Activated naive CD8-positive, alpha-beta T cell treated with anti-CD3 and anti-CD28 coated beads, Interleukin-2, amount 50 U/mL, for 24 hours (primary cell): ENCODE results near the gene KRTAP10-9.
"Not testable (repeated sequence)": the region's sequence is repeated elsewhere in the genome, so short reads cannot be mapped to it uniquely, and the experiment has no call there.

Experiments used
- ATAC-seq: fragments of 150-1000 bp; cut with Tn5 transposase; one replicate; pipeline ENCODE4 v1.10.0; 2021
- DNase-seq: peaks from one replicate; pipeline ENCODE4 v3.0.0; 2021
- H3K27ac Mint-ChIP-seq: one replicate; pipeline ENCODE4 v1.8.0; 2021; ENCODE audit warnings: mild to moderate bottlenecking, mixed read lengths
- H3K27me3 Mint-ChIP-seq: one replicate; pipeline ENCODE4 v1.8.0; 2021; ENCODE audit warnings: mixed read lengths
- H3K36me3 Mint-ChIP-seq: one replicate; pipeline ENCODE4 v1.8.0; 2021; ENCODE audit warnings: low read depth, mixed read lengths
- H3K4me1 Mint-ChIP-seq: one replicate; pipeline ENCODE4 v1.8.0; 2021; ENCODE audit warnings: mixed read lengths
- H3K4me3 Mint-ChIP-seq: one replicate; pipeline ENCODE4 v1.8.0; 2021; ENCODE audit warnings: mild to moderate bottlenecking, moderate library complexity, mixed read lengths
- H3K9me3 Mint-ChIP-seq: one replicate; pipeline ENCODE4 v1.8.0; 2021; ENCODE audit warnings: mixed read lengths

Gene KRTAP10-9

DNA sequence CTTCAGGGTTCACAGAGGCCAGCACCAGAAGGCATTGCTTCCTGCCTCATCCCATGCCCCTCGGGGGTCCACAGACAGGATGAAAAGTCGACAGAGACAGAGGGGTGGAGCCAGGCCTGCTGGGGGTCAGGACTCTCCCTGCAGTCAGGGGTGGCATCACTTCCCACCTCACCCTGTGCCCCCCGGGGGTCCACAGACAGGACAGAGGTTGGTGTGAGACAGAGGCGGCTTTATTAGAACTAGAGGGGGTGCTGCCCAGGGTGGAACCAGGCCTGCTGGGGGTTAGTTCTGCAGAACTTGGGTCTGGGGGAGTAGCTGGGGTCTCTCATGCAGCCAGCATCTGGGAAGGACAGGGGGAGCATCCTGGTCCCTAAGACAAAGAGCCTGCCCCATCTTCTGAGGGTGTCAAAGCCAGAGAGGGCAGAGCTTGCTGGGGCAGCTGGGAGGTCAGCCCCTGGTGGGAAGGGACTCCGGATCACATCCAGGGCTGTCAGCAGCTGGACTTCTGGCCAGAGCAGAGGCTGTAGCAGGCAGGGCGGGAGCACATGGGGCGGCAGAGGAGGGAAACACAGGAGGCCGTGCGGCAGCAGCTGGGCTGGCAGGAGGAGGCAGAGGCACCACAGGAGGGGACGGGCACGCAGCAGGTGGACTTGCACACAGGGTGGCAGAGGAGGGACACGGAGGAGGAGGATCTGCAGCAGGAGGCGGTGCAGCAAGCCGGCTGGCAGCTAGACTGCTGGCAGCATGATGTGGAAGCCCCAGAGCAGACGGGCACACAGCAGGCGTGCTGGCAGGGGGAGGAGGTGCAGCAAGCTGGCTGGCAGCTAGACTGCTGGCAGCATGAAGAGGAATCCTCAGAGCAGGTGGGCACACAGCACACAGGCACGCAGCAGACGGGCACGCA is 35.7 kb upstream of the KRTAP10-9 start:
- H3K27me3 Mint-ChIP-seq, H3K4me3 Mint-ChIP-seq, H3K36me3 Mint-ChIP-seq, ATAC-seq, H3K9me3 Mint-ChIP-seq, DNase-seq, H3K4me1 Mint-ChIP-seq, H3K27ac Mint-ChIP-seq: not testable (repeated sequence)

DNA sequence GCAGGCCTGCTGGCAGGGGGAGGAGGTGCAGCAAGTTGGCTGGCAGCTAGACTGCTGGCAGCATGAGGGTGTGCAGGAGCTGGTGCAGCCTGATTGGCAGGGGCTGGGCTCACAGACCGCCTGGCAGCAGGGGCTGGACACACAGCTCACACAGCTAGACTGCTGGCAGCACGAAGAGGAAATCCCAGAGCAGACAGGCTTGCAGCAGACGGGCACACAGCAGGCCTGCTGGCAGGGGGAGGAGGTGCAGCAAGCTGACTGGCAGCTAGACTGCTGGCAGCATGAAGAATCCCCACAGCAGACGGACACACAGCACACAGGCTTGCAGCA is 35.1 kb upstream of the KRTAP10-9 start:
- H3K36me3 Mint-ChIP-seq, ATAC-seq, H3K9me3 Mint-ChIP-seq, DNase-seq, H3K27me3 Mint-ChIP-seq, H3K27ac Mint-ChIP-seq, H3K4me3 Mint-ChIP-seq, H3K4me1 Mint-ChIP-seq: not testable (repeated sequence)

DNA sequence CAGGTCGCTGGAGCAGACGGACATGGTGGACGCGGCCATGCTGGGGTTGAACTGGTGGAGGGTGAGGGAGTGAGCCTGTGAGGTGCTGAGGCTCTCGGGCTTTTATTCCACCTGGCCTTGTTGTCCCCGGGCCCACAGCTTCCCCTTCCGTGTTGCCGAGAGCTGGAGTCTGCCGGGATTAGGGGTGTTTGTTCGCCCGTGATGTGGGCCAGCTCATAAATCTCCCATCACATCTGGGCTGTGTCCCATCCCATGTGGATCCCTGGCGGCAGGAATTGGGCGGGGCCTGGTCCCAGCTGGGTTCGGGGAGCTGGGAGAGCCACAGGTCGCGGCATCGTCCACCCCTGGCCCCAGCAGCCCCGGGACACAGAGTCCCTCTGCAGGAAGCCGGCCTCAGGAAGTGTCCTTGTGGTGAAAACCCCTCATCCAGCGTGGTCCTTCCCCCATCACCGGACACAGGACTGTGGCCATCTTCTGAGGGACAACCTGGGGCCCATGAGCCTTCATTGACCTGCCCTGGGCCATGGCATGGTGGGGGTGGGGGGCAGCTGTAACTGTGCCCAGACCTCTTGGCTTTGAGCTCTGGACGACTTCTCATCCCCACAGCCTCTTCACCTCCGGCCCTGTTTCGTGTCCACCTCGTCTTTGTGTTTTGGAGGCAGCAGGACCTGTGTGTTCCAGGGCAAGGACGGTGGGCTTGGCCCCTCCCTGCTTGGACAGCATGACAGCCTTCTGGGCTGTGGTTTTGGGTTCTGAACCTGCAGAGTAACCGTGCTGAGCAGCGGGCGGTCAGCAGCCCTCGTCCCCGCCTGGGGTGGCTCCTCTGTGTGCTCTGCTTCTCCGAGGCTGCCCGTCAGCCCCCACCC is 34.2 kb upstream of the KRTAP10-9 start, which contains the start of gene KRTAP10-6:
Gene KRTAP10-6 (minus strand): TSS at position 60 of the 866 bp plus-strand sequence. CDS start 21 bp downstream, at position 39.
- ATAC-seq (no peak), DNase-seq (no peak)
- Mint-ChIP-seq H3K4me3 (no peak within 1 kb of the TSS), H3K9me3 (no peaks in the 10 kb centered on the region), H3K27me3 (no peaks in the 10 kb centered on the region), H3K36me3 (no peaks in the 10 kb centered on the region), H3K4me1 (no peaks in the 10 kb centered on the region), H3K27ac (no peak within 1 kb of the TSS)

DNA sequence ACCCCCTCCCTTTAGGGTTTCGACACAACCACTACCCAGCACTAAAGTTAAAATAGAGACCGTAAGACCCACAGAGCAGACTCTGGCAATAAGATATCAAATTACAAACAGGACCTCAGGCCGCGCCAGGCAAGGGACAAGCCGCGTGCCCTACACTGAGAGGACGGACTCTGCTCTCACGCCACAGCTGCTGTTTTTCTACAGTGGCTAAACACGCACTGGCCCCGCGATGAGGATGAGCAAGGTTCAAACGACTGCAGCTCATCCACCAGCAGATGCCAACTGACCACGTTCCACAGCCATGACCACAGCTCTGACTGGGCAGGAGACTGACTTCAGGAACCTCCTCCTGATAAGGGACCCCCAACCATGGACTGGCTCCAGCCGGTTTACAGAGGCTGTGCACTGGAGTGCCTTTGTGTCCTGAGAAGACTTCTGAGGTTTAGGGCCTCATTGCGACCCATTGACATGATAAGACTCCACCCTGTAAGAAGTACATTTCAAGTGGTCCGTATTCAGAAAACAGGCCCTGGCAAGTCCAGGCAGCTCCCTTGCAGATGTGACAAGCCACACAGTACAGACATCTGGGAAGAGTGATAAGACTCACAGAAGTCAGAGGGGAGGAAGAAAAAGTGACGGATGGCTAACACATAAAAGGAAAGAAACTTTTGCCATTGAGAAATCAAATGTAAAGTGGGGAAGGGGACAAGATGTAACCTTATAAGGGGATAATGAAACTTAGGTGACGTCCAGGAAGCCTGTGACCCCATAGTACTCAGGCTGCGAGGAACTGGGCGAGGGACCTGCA is 33.1 kb upstream of the KRTAP10-9 start:
- H3K9me3 Mint-ChIP-seq, result peaks cover 5% of the 10 kb centered on the region
- H3K27ac Mint-ChIP-seq, result no peak overlapping the region
- H3K27me3 Mint-ChIP-seq, result no peaks in the 10 kb centered on the region
- no peak for DNase-seq
- no peak overlapping the region for H3K4me3 Mint-ChIP-seq
- no peaks in the 10 kb centered on the region for H3K4me1 Mint-ChIP-seq
- ATAC-seq, result no peak
- H3K36me3 Mint-ChIP-seq, result no peaks in the 10 kb centered on the region

DNA sequence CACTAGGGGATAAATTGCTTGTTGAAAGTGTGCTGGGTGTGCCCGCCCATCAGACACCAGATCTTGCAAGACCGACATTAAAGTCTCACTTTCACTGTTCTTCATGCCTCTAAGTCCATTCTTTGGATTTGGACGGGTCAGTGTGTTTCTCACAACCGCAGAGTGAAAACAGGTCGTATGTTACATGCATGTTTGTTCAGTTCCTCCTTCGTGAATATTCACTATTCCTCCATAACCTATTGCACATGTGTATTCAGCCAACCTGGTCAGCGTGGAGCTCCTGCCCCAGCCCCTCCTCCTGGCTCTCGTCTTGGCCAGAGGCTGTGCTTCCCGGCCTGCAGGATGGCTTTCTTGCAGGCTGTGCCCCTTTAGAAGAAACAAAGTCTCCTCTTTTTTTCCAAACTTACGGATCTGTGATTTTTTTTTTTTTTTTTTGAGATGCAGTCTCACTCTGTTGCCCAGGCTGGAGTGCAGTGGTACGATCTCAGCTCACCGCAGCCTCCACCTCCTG is 32.4 kb upstream of the KRTAP10-9 start:
- no peak for ATAC-seq
- H3K4me1 Mint-ChIP-seq, result no peaks in the 10 kb centered on the region
- peaks cover 6% of the 10 kb centered on the region for H3K9me3 Mint-ChIP-seq
- no peak overlapping the region for H3K27ac Mint-ChIP-seq
- H3K27me3 Mint-ChIP-seq, result no peaks in the 10 kb centered on the region
- H3K36me3 Mint-ChIP-seq, result no peaks in the 10 kb centered on the region
- no peak overlapping the region for H3K4me3 Mint-ChIP-seq
- DNase-seq, result no peak

DNA sequence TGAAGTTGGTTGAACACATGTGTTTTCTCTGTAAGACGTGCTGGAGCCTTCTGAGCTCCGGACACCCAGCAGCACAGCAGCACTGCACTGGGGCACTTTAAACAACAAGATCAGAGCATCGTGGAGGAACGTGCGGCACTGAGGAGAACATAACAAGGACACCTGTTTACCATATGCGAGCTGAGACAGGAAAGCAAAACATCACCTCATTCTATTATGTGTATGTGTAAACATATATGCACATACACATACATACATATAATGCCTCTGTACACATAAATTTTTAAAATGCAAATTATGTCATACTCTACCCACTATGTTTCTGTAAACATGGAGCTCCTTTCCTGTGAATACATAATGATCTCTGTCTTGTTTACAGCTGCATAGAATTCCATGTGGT is 31.4 kb upstream of the KRTAP10-9 start:
- H3K4me1 Mint-ChIP-seq, result no peaks in the 10 kb centered on the region
- peaks cover 6% of the 10 kb centered on the region for H3K9me3 Mint-ChIP-seq
- H3K27me3 Mint-ChIP-seq, result no peaks in the 10 kb centered on the region
- H3K4me3 Mint-ChIP-seq, result no peak overlapping the region
- no peak for ATAC-seq
- no peaks in the 10 kb centered on the region for H3K36me3 Mint-ChIP-seq
- no peak overlapping the region for H3K27ac Mint-ChIP-seq
- no peak for DNase-seq

DNA sequence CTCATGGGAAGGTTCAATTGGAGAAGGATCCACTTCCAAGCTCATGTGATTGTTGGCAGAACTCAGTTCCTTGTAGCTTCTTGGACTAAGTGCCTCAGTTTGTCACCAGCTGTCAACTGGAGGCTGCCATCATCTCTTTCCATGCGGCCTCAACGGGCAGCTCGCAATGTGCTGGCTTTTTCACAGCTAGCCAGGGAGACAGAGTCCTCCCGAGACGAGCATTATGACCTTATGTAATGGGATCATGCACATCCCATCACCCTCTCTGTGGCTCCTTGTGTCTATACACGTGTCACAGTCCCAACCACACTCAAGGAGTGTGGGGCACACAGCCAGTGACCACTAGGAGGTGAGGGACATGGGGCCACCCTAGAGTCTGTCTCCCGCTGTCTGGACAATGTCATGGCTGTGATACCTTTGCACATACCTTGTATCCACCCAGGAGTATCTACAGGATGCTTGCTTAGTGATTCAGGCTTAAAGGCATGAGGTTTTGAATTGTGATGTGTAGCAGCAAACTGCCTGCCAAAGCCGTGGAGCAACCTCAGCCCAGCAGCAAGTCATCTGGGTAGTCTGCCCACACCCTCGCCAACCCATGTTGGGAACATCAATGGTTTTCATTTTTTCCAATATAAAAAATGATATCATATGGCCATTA is 30.7 kb upstream of the KRTAP10-9 start:
- peaks cover 6% of the 10 kb centered on the region for H3K9me3 Mint-ChIP-seq
- no peaks in the 10 kb centered on the region for H3K27me3 Mint-ChIP-seq
- no peak overlapping the region for H3K27ac Mint-ChIP-seq
- H3K4me3 Mint-ChIP-seq, result no peak overlapping the region
- no peaks in the 10 kb centered on the region for H3K36me3 Mint-ChIP-seq
- H3K4me1 Mint-ChIP-seq, result no peaks in the 10 kb centered on the region
- ATAC-seq (no peak), DNase-seq (no peak)

DNA sequence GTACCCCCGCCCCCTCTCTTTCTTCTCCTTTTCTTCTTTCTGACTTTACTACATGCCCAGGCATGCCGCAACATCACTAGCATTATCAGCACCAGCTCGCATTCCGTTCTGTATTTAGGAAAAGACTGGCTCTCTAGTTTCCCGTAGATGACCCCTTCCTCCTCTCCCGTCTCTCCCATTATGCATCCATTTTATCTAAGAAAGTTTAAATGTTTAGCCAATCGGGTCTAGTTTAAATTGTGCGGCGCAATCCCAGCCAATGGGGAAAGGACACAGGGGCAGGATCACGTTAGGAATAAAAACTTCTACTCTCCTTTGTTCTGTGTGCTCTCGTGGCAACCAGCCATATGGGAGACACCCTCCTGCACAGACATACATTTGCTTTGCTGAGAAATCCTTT is 28.8 kb upstream of the KRTAP10-9 start:
- H3K27me3 Mint-ChIP-seq, result no peaks in the 10 kb centered on the region
- ATAC-seq (no peak), DNase-seq (no peak)
- no peaks in the 10 kb centered on the region for H3K4me1 Mint-ChIP-seq
- H3K9me3 Mint-ChIP-seq, result peaks cover 6% of the 10 kb centered on the region
- H3K4me3 Mint-ChIP-seq, result no peak overlapping the region
- no peak overlapping the region for H3K27ac Mint-ChIP-seq
- no peaks in the 10 kb centered on the region for H3K36me3 Mint-ChIP-seq

DNA sequence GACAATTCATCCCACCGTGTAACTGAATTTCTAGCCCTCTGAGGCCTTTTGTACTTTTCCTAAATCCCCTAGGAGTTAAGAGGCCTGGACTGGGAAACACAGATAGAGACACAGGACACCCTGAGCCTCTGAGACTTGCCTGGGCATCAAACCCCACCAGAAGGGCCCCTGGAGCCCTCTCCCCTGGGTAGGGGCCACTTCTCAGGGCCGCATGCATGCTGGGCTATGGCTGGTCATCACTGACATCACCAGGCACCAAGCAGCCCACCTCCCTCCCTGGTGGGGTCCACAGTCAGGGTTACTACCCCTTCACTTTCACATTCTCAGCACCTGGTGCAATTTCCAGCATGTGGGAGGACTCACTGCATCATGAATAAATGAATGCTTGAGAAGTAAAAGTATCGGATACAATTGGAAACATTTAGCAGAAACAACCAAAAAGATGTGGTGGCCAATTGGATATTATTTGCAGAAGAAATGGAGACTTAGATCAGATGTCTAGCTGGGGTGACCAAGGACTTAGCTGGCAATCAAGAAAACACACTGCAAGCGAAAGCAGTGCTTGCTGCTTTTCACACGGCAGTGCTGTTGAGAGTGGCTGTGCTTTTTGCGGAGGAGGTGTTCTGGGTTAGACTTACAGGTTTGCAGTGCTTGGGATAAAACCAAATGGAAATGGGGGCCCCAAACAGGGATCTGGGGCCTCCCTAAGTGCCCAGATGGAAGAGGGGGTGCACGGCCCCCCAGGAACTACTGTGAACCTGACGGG is 27.4 kb upstream of the KRTAP10-9 start:
- no peaks in the 10 kb centered on the region for H3K4me1 Mint-ChIP-seq
- DNase-seq (no peak), ATAC-seq (no peak)
- H3K27me3 Mint-ChIP-seq, result no peaks in the 10 kb centered on the region
- H3K4me3 Mint-ChIP-seq, result no peak overlapping the region
- H3K27ac Mint-ChIP-seq, result no peak overlapping the region
- H3K36me3 Mint-ChIP-seq, result no peaks in the 10 kb centered on the region
- H3K9me3 Mint-ChIP-seq, result peaks cover 6% of the 10 kb centered on the region

DNA sequence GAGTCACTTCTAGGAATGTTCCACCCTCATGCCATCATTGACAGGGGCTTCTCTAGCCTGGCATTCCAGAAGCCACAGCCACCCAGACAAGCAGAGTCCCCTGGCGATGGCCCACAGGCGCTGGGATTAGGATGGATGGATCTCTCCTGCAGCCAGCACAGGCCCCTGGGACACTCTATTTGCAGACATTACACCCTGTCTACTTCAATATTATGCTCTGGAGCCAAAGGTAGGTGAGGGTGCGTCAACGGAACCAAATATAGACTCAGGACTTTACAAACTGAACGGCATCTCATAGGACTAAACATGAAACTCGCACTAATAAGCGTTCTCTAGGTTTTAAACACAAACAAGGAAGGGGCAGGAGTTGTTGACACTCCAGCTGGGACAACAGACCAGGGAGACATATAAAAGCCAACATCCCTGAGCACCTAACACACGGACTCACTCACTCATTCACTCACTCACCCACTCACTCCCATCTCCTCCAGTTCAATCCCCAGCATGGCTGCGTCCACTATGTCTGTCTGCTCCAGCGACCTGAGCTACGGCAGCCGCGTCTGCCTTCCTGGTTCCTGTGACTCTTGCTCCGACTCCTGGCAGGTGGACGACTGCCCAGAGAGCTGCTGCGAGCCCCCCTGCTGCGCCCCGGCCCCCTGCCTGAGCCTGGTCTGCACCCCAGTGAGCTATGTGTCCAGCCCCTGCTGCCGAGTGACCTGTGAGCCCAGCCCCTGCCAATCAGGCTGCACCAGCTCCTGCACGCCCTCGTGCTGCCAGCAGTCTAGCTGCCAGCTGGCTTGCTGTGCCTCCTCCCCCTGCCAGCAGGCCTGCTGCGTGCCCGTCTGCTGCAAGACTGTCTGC is 26.5 kb upstream of the KRTAP10-9 start, which contains the start of gene KRTAP10-7:
Gene KRTAP10-7 (plus strand): TSS at position 480 of the 861 bp plus-strand sequence. CDS start 25 bp downstream, at position 505.
- not testable (repeated sequence) for H3K4me3 Mint-ChIP-seq, H3K4me1 Mint-ChIP-seq, ATAC-seq, H3K27ac Mint-ChIP-seq, DNase-seq, H3K36me3 Mint-ChIP-seq, H3K27me3 Mint-ChIP-seq
- H3K9me3 Mint-ChIP-seq, result peaks cover 13% of the 10 kb centered on the region

DNA sequence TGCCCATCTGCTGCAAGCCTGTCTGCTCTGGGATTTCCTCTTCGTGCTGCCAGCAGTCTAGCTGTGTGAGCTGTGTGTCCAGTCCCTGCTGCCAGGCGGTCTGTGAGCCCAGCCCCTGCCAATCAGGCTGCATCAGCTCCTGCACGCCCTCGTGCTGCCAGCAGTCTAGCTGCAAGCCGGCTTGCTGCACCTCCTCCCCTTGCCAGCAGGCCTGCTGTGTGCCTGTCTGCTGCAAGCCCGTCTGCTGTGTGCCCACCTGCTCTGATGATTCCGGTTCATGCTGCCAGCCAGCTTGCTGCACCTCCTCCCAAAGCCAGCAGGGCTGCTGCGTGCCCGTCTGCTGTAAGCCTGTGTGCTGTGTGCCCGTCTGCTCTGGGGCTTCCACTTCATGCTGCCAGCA is 25.8 kb upstream of the KRTAP10-9 start:
- not testable (repeated sequence) for ATAC-seq, DNase-seq, H3K36me3 Mint-ChIP-seq, H3K4me1 Mint-ChIP-seq, H3K27ac Mint-ChIP-seq, H3K27me3 Mint-ChIP-seq, H3K4me3 Mint-ChIP-seq
- H3K9me3 Mint-ChIP-seq, result peaks cover 13% of the 10 kb centered on the region

DNA sequence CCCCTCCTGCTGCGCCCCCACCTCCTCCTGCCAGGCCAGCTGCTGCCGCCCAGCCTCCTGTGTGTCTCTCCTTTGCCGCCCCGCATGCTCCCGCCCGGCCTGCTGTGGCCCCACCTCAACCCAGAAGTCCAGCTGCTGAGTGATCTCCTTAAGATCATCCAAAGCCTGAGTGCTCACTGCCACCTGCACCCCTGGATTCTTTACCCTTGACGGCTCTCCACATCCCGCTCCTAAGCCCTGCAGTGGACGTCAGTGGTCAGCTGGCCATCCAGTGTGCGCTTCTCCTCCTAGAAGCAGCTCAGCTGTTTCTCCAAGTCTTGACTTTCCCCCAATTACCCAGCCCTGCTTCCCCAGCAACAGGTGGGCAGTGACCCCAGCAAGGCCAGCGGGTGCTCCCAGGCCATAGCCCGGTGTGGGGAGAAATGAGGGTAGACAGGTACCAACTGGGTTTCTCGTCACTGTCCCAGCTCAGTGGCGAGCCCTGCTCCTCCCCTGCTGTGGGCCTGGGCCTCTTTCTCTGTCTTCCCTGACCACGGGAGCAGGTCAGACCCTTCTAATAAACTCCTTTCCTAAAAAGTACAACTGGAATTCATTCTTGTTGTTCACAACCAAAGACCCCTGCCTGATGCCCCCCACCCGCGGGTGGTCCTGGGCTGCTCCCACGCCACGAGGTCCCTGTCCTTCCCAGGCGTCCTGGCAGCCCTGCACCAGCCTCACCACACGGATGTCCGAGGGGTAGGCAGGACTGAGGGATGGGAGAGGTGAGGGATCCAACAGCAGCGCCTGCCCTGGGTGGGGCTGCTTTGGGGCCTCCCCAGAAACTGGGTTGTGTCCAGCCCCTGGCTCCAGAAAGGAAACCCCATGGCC is 25.1 kb upstream of the KRTAP10-9 start:
- ATAC-seq (no peak), DNase-seq (no peak)
- Mint-ChIP-seq H3K36me3 (no peaks in the 10 kb centered on the region), H3K27me3 (no peaks in the 10 kb centered on the region), H3K4me3 (no peak overlapping the region), H3K9me3 (peaks cover 13% of the 10 kb centered on the region), H3K27ac (no peak overlapping the region), H3K4me1 (no peaks in the 10 kb centered on the region)
